HEK293 (cell line): ENCODE results near the gene WIPF3.

Experiments used
- CTCF ChIA-PET: fragments of 350-600 bp; formaldehyde crosslinking; extraction: SDS; loops from one replicate; lab custom pipeline; 2021; ENCODE audit warnings: antibody characterized with exemption; lab: Yijun Ruan, JAX
- POLR2A ChIA-PET: fragments of 300-600 bp; formaldehyde crosslinking; extraction: SDS; loops from one replicate; lab custom pipeline; 2020; ENCODE audit warnings: antibody characterized with exemption, inconsistent platforms; lab: Yijun Ruan, JAX
- H3K27ac ChIP-seq: fragments of 200-500 bp; sonication (Bioruptor generic); 2 replicates; pipeline ENCODE4 v1.5.1; 2014; ENCODE audit warnings: low read depth, low read length, control low read depth, inconsistent platforms; ENCODE audit errors: extremely low read depth
- H3K36me3 ChIP-seq, 2 experiments: fragments of 200-500 bp in 1 of 2; sonication (Bioruptor generic) in 1 of 2; 1 replicate in 1 of 2; 2 replicates in 1 of 2; pipeline ENCODE4 v1.5.1; 2014 to 2017; ENCODE audit warnings: inconsistent platforms in 2 of 2, low read length in 2 of 2; ENCODE audit not compliant: control insufficient read depth in 2 of 2, insufficient read depth in 1 of 2
- H3K4me1 ChIP-seq: fragments of 200-500 bp; sonication (Bioruptor generic); 2 replicates; pipeline ENCODE4 v1.5.1; 2014; ENCODE audit warnings: mild to moderate bottlenecking, low read length, inconsistent platforms; ENCODE audit not compliant: control insufficient read depth, insufficient read depth
- H3K4me3 ChIP-seq: 2 replicates; pipeline ENCODE4 v1.5.1; 2011; ENCODE audit warnings: low read depth, mild to moderate bottlenecking, control low read depth, low read length, moderate library complexity
- H3K9me3 ChIP-seq: fragments of 200-500 bp; sonication (Bioruptor generic); 2 replicates; pipeline ENCODE4 v1.5.1; 2014; ENCODE audit warnings: low read depth, low read length, inconsistent platforms; ENCODE audit not compliant: control insufficient read depth, insufficient read depth
- FEZF1 ChIP-seq: fragments of 450-650 bp; formaldehyde crosslinking; IDR thresholded peaks from 2 replicates; pipeline ENCODE4 v1.5.1; 2016; ENCODE audit warnings: missing biosample characterization, missing genetic modification characterization
- GLI4 ChIP-seq: fragments of 450-650 bp; formaldehyde crosslinking; IDR thresholded peaks from 2 replicates; pipeline ENCODE4 v1.5.1; 2016; ENCODE audit warnings: missing biosample characterization, missing genetic modification characterization
- MEIS1 ChIP-seq: sonication (generic); formaldehyde crosslinking; IDR thresholded peaks from 2 replicates; pipeline ENCODE4 v1.8.1; 2022; ENCODE audit warnings: missing genetic modification reagents, mild to moderate bottlenecking, borderline replicate concordance
- PRDM2 ChIP-seq: fragments of 450-650 bp; formaldehyde crosslinking; IDR thresholded peaks from 2 replicates; pipeline ENCODE4 v1.5.1; 2016; ENCODE audit warnings: missing biosample characterization, missing genetic modification characterization, borderline replicate concordance
- RBAK ChIP-seq: fragments of 450-650 bp; formaldehyde crosslinking; IDR thresholded peaks from 2 replicates; pipeline ENCODE4 v1.5.1; 2016; ENCODE audit warnings: missing biosample characterization, missing genetic modification characterization
- TCF7L2 ChIP-seq: IDR thresholded peaks from 2 replicates; pipeline ENCODE4 v1.6.1; 2011; ENCODE audit warnings: low read depth, mild to moderate bottlenecking, inconsistent platforms, low read length, moderate library complexity, borderline replicate concordance
- ZNF114 ChIP-seq: fragments of 450-650 bp; formaldehyde crosslinking; IDR thresholded peaks from 2 replicates; pipeline ENCODE4 v1.5.0; 2017; ENCODE audit warnings: missing biosample characterization, missing genetic modification characterization
- ZNF155 ChIP-seq: fragments of 450-650 bp; formaldehyde crosslinking; IDR thresholded peaks from 2 replicates; pipeline ENCODE4 v1.5.1; 2016; ENCODE audit warnings: missing biosample characterization, missing genetic modification characterization
- ZNF174 ChIP-seq: fragments of 450-650 bp; formaldehyde crosslinking; IDR thresholded peaks from 2 replicates; pipeline ENCODE4 v1.5.0; 2017; ENCODE audit warnings: missing biosample characterization, mild to moderate bottlenecking, missing genetic modification characterization
- ZNF175 ChIP-seq: fragments of 450-650 bp; formaldehyde crosslinking; IDR thresholded peaks from 2 replicates; pipeline ENCODE4 v1.5.1; 2016; ENCODE audit warnings: missing biosample characterization, missing genetic modification characterization
- ZNF223 ChIP-seq: fragments of 450-650 bp; formaldehyde crosslinking; IDR thresholded peaks from 2 replicates; pipeline ENCODE4 v1.5.1; 2016; ENCODE audit warnings: missing biosample characterization, missing genetic modification characterization
- ZNF302 ChIP-seq: fragments of 450-650 bp; formaldehyde crosslinking; IDR thresholded peaks from 2 replicates; pipeline ENCODE4 v1.5.1; 2016; ENCODE audit warnings: missing biosample characterization, missing genetic modification characterization, low read depth
- ZNF658 ChIP-seq: fragments of 450-650 bp; formaldehyde crosslinking; IDR thresholded peaks from 2 replicates; pipeline ENCODE4; 2016; ENCODE audit warnings: missing biosample characterization, missing genetic modification characterization
- ZNF664 ChIP-seq: fragments of 450-650 bp; formaldehyde crosslinking; IDR thresholded peaks from 2 replicates; pipeline ENCODE4 v1.5.1; 2016; ENCODE audit warnings: missing biosample characterization, missing genetic modification characterization
- ZSCAN30 ChIP-seq: fragments of 450-650 bp; IDR thresholded peaks from 2 replicates; pipeline ENCODE4 v1.5.1; 2018; ENCODE audit warnings: missing biosample characterization, mild to moderate bottlenecking, missing genetic modification characterization, moderate library complexity
- TF ChIP-seq, protein P1 (sequence below): fragments of 450-650 bp; formaldehyde crosslinking; IDR thresholded peaks from 2 replicates; pipeline ENCODE4 v1.5.1; 2016; ENCODE audit warnings: missing biosample characterization, missing genetic modification characterization, borderline replicate concordance
- TF ChIP-seq, protein P2 (sequence below): fragments of 450-650 bp; formaldehyde crosslinking; IDR thresholded peaks from 2 replicates; pipeline ENCODE4 v1.5.1; 2016; ENCODE audit warnings: missing biosample characterization, missing genetic modification characterization
- TF ChIP-seq, protein P3 (sequence below): fragments of 450-650 bp; formaldehyde crosslinking; IDR thresholded peaks from 2 replicates; pipeline ENCODE4 v1.5.1; 2016; ENCODE audit warnings: missing biosample characterization, missing genetic modification characterization

WIPF3 gene

DNA sequence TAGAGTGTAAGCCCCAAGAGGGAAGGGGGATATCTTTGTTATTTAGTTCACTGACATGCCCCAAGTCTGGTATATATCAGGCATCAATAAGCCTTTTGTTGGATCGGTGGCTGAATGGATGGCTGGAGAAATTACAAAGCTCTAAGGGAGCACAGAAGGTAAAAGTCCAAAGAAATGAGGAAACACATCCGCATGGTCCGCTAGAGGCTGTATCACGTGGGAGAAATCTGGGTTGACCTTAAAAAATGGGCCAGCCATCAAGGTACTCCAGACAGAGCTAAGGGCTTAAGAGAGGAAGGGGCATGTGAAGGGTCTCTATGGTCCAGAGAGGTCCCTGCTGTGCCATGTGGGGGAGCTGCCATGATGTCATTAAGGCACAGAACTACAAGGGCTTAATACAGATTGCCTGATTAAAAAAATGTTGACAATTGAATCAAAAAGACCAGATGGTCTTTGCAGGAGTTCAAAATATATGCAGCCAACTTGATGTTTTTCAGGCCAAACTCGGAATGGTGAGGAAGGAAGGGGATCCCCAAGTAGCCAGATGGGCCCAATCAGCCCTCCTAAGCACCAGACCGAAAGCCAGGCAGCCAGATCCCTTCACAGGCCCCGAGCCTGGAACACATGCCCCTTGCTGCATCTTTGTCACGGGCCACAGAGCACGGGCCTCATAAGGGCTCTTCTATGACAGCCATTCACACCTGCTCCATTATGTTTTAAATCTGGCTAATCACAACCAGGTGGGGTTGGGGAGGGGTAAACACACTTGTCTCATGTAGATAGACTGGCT is 151.4 kb downstream of the WIPF3 start:
- TF ChIP-seq GLI4 (tag by site-specific recombination) (no peak), PRDM2 (tag by site-specific recombination) (no peak), FEZF1 (no peak), TCF7L2 (no peak), ZNF658 (tag by site-specific recombination) (no peak), ZNF174 (tag by site-specific recombination) (no peak), ZNF664 (no peak), ZNF114 (tag by site-specific recombination) (no peak), ZNF302 (tag by site-specific recombination) (no peak), MEIS1 (CRISPR knock-in tag) (no peak), ZNF155 (tag by site-specific recombination) (no peak), RBAK (tag by site-specific recombination) (no peak), ZNF223 (tag by site-specific recombination) (no peak), ZNF175 (tag by site-specific recombination) (no peak), ZSCAN30 (no peak)
- TF ChIP-seq, protein P1, sequence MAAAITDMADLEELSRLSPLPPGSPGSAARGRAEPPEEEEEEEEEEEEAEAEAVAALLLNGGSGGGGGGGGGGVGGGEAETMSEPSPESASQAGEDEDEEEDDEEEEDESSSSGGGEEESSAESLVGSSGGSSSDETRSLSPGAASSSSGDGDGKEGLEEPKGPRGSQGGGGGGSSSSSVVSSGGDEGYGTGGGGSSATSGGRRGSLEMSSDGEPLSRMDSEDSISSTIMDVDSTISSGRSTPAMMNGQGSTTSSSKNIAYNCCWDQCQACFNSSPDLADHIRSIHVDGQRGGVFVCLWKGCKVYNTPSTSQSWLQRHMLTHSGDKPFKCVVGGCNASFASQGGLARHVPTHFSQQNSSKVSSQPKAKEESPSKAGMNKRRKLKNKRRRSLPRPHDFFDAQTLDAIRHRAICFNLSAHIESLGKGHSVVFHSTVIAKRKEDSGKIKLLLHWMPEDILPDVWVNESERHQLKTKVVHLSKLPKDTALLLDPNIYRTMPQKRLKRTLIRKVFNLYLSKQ (tag by site-specific recombination) = no peak
- TF ChIP-seq, protein P2, sequence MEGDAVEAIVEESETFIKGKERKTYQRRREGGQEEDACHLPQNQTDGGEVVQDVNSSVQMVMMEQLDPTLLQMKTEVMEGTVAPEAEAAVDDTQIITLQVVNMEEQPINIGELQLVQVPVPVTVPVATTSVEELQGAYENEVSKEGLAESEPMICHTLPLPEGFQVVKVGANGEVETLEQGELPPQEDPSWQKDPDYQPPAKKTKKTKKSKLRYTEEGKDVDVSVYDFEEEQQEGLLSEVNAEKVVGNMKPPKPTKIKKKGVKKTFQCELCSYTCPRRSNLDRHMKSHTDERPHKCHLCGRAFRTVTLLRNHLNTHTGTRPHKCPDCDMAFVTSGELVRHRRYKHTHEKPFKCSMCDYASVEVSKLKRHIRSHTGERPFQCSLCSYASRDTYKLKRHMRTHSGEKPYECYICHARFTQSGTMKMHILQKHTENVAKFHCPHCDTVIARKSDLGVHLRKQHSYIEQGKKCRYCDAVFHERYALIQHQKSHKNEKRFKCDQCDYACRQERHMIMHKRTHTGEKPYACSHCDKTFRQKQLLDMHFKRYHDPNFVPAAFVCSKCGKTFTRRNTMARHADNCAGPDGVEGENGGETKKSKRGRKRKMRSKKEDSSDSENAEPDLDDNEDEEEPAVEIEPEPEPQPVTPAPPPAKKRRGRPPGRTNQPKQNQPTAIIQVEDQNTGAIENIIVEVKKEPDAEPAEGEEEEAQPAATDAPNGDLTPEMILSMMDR (tag by site-specific recombination) = no peak
- TF ChIP-seq, protein P3, sequence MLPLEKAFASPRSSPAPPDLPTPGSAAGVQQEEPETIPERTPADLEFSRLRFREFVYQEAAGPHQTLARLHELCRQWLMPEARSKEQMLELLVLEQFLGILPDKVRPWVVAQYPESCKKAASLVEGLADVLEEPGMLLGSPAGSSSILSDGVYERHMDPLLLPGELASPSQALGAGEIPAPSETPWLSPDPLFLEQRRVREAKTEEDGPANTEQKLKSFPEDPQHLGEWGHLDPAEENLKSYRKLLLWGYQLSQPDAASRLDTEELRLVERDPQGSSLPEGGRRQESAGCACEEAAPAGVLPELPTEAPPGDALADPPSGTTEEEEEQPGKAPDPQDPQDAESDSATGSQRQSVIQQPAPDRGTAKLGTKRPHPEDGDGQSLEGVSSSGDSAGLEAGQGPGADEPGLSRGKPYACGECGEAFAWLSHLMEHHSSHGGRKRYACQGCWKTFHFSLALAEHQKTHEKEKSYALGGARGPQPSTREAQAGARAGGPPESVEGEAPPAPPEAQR (tag by site-specific recombination) = no peak
- H3K4me3 ChIP-seq = no peak overlapping the region
- H3K9me3 ChIP-seq = no peaks in the 10 kb centered on the region
- POLR2A ChIA-PET = no interaction called here
- CTCF ChIA-PET = interaction anchor here (0.6 to 1.7 kb wide), 4 partner anchors 10 to 105 kb away, joined by 3 to 7 read pairs (median 3); no protein-coding TSS in a partner anchor
- no peak overlapping the region for H3K27ac ChIP-seq
- peaks cover 18 to 28% of the 10 kb centered on the region in 2 experiments for H3K36me3 ChIP-seq
- no peaks in the 10 kb centered on the region for H3K4me1 ChIP-seq
